Tibial nerve (tissue), 4 donors: ENCODE data around the gene OR8D4. TPM values are rescaled to one million over a fixed set of nuclear protein-coding genes. Genes with fewer than 3 reads are reported as not detected.
"Not testable (repeated sequence)": the region's sequence is repeated elsewhere in the genome, so short reads cannot be mapped to it uniquely, and the experiment has no call there.

Source experiments
- DNase-seq, 2 donors: peaks; one replicate each; pipeline ENCODE4 v3.0.0-alpha.2; 2019; ENCODE audit warnings: low spot score in 2 of 2
- H3K27ac ChIP-seq, 4 donors: fragments of 200-600 bp; sonication (generic) in 3 of 4; one replicate each; pipeline ENCODE4 v1.5.1; 2017 to 2019; ENCODE audit warnings: mild to moderate bottlenecking in 1 of 4
- H3K27me3 ChIP-seq, 2 donors: fragments of 200-600 bp; sonication (generic) in 1 of 2; one replicate each; pipeline versions ENCODE4 v1.5.1 to v1.6.0; 2017 to 2019
- H3K36me3 ChIP-seq, 3 donors: fragments of 200-600 bp; sonication (generic); one replicate each; pipeline ENCODE4 v1.5.1; 2018 to 2019
- H3K4me1 ChIP-seq, 4 donors: fragments of 200-600 bp; sonication (generic) in 3 of 4; one replicate each; pipeline ENCODE4 v1.5.1; 2017 to 2019
- H3K4me3 ChIP-seq, 4 donors: fragments of 200-600 bp; sonication (generic) in 3 of 4; one replicate each; pipeline ENCODE4 v1.5.1; 2017 to 2019; ENCODE audit warnings: mild to moderate bottlenecking in 1 of 4, moderate library complexity in 1 of 4
- H3K9me3 ChIP-seq, 4 donors: fragments of 200-600 bp; sonication (generic) in 3 of 4; one replicate each; pipeline ENCODE4 v1.5.1; 2017 to 2019
- CTCF ChIP-seq, 5 experiments: fragments of 200-600 bp in 3 of 5; fragments of 450-650 bp in 2 of 5; sonication (generic) in 3 of 5; IDR thresholded peaks; one replicate each; pipeline ENCODE4 v1.5.1; 2016 to 2019; ENCODE audit warnings: antibody characterized with exemption in 5 of 5, mild to moderate bottlenecking in 3 of 5, moderate library complexity in 2 of 5
- EP300 ChIP-seq, 2 donors: sonication (generic); formaldehyde crosslinking; IDR thresholded peaks; one replicate each; pipeline ENCODE4 v1.6.1; 2017; ENCODE audit warnings: antibody characterized with exemption in 2 of 2, mild to moderate bottlenecking in 1 of 2
- POLR2A ChIP-seq, 2 donors: fragments of 450-650 bp; IDR thresholded peaks; one replicate each; pipeline ENCODE4 v1.6.1; 2017; ENCODE audit warnings: antibody characterized with exemption in 2 of 2, mild to moderate bottlenecking in 2 of 2, moderate library complexity in 2 of 2
- WGBS, 2 donors: methylation state at CpG; one replicate each; pipeline ENCODE4 v1.1.5; 2018; 5-methylcytosine and 5-hydroxymethylcytosine counted together
- total RNA-seq, 4 donors: library from RNA; depleted of rRNA; stranded (reverse); fragments of >200 nt; gene quantifications; one replicate each; pipeline ENCODE4 v1.1.0, GENCODE V29; 2016

OR8D4 gene
- not detected for total RNA-seq

GRCh38 chr11:123901867-123902266 is at the start of gene OR8D4:
Gene OR8D4 (plus strand): TSS chr11:123902167. CDS start chr11:123906432, 4,265 bp downstream.
- H3K4me3 ChIP-seq = no peak within 1 kb of the TSS
- no peaks in the 10 kb centered on the region for H3K36me3 ChIP-seq
- H3K4me1 ChIP-seq = no peaks in the 10 kb centered on the region
- no peaks in the 10 kb centered on the region for H3K27me3 ChIP-seq
- no peak for TF ChIP-seq CTCF (IDR thresholded peaks at IDR 0.05)
- no peak for TF ChIP-seq POLR2A (IDR thresholded peaks at IDR 0.05)
- TF ChIP-seq EP300 (IDR thresholded peaks at IDR 0.05) = no peak
- DNase-seq = no peak
- no peaks in the 10 kb centered on the region for H3K9me3 ChIP-seq
- 92 to 95% methylated on average over 1 of the region's 1 CpG for WGBS, 2 donors
- H3K27ac ChIP-seq = no peak within 1 kb of the TSS

GRCh38 chr11:123852321-123852720 is 49.6 kb upstream of the OR8D4 start:
- H3K27me3 ChIP-seq = no peaks in the 10 kb centered on the region
- no peak for DNase-seq
- H3K27ac ChIP-seq = no peak overlapping the region
- TF ChIP-seq POLR2A (IDR thresholded peaks at IDR 0.05) = no peak
- TF ChIP-seq CTCF (IDR thresholded peaks at IDR 0.05) = no peak
- no peak for TF ChIP-seq EP300 (IDR thresholded peaks at IDR 0.05)
- H3K4me1 ChIP-seq = no peaks in the 10 kb centered on the region
- no peak overlapping the region for H3K4me3 ChIP-seq
- peaks cover 0 to 16% (median 0%) of the 10 kb centered on the region in 4 donors for H3K9me3 ChIP-seq
- H3K36me3 ChIP-seq = no peaks in the 10 kb centered on the region

GRCh38 chr11:123853038-123853437 is 48.9 kb upstream of the OR8D4 start:
- Histone ChIP-seq H3K27me3 (no peaks in the 10 kb centered on the region), H3K4me3 (no peak overlapping the region), H3K4me1 (no peaks in the 10 kb centered on the region), H3K27ac (no peak overlapping the region), H3K36me3 (no peaks in the 10 kb centered on the region), H3K9me3 (peaks cover 0 to 16% (median 0%) of the 10 kb centered on the region in 4 donors)
- 87 to 88% methylated on average over 2 of the region's 2 CpGs for WGBS, 2 donors
- no peak for DNase-seq
- no peak for TF ChIP-seq EP300 (IDR thresholded peaks at IDR 0.05)
- TF ChIP-seq CTCF (IDR thresholded peaks at IDR 0.05) = no peak
- TF ChIP-seq POLR2A (IDR thresholded peaks at IDR 0.05) = no peak

- no peak overlapping the region for H3K4me3 ChIP-seq
- H3K4me1 ChIP-seq = no peaks in the 10 kb centered on the region
- no peaks in the 10 kb centered on the region for H3K36me3 ChIP-seq
- DNase-seq = no peak
- H3K27me3 ChIP-seq = no peaks in the 10 kb centered on the region
- 83 to 87% methylated on average over 2 of the region's 2 CpGs for WGBS, 2 donors
- H3K9me3 ChIP-seq = peaks cover 0 to 16% (median 0%) of the 10 kb centered on the region in 4 donors
- TF ChIP-seq CTCF (IDR thresholded peaks at IDR 0.05) (no peak), POLR2A (IDR thresholded peaks at IDR 0.05) (no peak), EP300 (IDR thresholded peaks at IDR 0.05) (no peak)
- H3K27ac ChIP-seq = no peak overlapping the region
Measured at GRCh38 chr11:123856444-123856843, 45.5 kb upstream of the OR8D4 start.

GRCh38 chr11:123859731-123860130 is 42.2 kb upstream of the OR8D4 start:
- Histone ChIP-seq H3K4me1 (no peaks in the 10 kb centered on the region), H3K27me3 (no peaks in the 10 kb centered on the region), H3K27ac (no peak overlapping the region), H3K36me3 (no peaks in the 10 kb centered on the region), H3K4me3 (no peak overlapping the region), H3K9me3 (peaks cover 0 to 16% (median 0%) of the 10 kb centered on the region in 4 donors)
- no peak for DNase-seq
- TF ChIP-seq CTCF (IDR thresholded peaks at IDR 0.05) (no peak), POLR2A (IDR thresholded peaks at IDR 0.05) (no peak), EP300 (IDR thresholded peaks at IDR 0.05) (no peak)
- 36 to 47% methylated on average over 2 of the region's 2 CpGs for WGBS, 2 donors

- H3K36me3 ChIP-seq, H3K27ac ChIP-seq, DNase-seq, H3K4me1 ChIP-seq, H3K4me3 ChIP-seq, H3K27me3 ChIP-seq, H3K9me3 ChIP-seq: not testable (repeated sequence)
- 42 to 44% methylated on average over 7 of the region's 7 CpGs for WGBS, 2 donors
Measured at GRCh38 chr11:123865293-123865692, 36.7 kb upstream of the OR8D4 start.

- H3K4me3 ChIP-seq, H3K36me3 ChIP-seq, H3K9me3 ChIP-seq, H3K4me1 ChIP-seq, H3K27ac ChIP-seq, H3K27me3 ChIP-seq, DNase-seq: not testable (repeated sequence)
- 53 to 56% methylated on average over 9 of the region's 9 CpGs for WGBS, 2 donors
Measured at GRCh38 chr11:123867795-123868194, 34.2 kb upstream of the OR8D4 start.
